ENCODE data around the gene LRRC2. TPM values are rescaled to one million over a fixed set of nuclear protein-coding genes. Genes with fewer than 3 reads are reported as not detected.
"Not testable (repeated sequence)": the region's sequence is repeated elsewhere in the genome, so short reads cannot be mapped to it uniquely, and the experiment has no call there.

LRRC2 gene
- total and polyA plus RNA-seq, 4 experiments from 2014 or later = 0.09 to 1.0 (median 0.50) TPM; not detected in 1

- no peaks in the 10 kb centered on the region for H3K4me1 Mint-ChIP-seq
Measured at GRCh38 chr3:46593979-46594378, 27.9 kb upstream of the LRRC2 start.

GRCh38 chr3:46593274-46593862 lies 27.3 kb upstream of the LRRC2 start:
- Histone ChIP-seq H3K9me3 (ENCODE audit: control insufficient read depth in 1 of 2, low read length in 2 of 2) (no peaks in the 10 kb centered on the region), H3K36me3 (ENCODE audit: insufficient read depth, low read length) (no peaks in the 10 kb centered on the region), H3K4me1 (ENCODE audit: insufficient read depth, low read length) (no peaks in the 10 kb centered on the region), H3K27me3 (ENCODE audit: insufficient read depth, low read length) (no peaks in the 10 kb centered on the region), H3K4me3 (ENCODE audit: low read length in 2 of 2) (no peak overlapping the region), H3K27ac (ENCODE audit: low read depth, low read length) (no peak overlapping the region)
- Mint-ChIP-seq H3K36me3 (no peaks in the 10 kb centered on the region), H3K9me3 (no peaks in the 10 kb centered on the region), H3K4me1 (no peaks in the 10 kb centered on the region), H3K27me3 (peaks cover 0 to 3% of the 10 kb centered on the region in 2 donors), H3K4me3 (no peak overlapping the region), H3K27ac (no peak overlapping the region)
- intact Hi-C loops (cut with micrococcal nuclease) = no loop called here
- no peak for DNase-seq
- CTCF ChIA-PET (ENCODE audit: partially characterized antibody) = interaction anchor here (1.2 kb wide), 1 partner anchor 37 kb away, joined by 3 read pairs; no protein-coding TSS in a partner anchor
- POLR2A ChIA-PET (ENCODE audit: partially characterized antibody) = no interaction called here

More at GRCh38 chr3:46593979-46594378, 27.9 kb upstream of the LRRC2 start:
- intact Hi-C loops (cut with micrococcal nuclease) = no loop called here
- no peak overlapping the region for H3K4me3 ChIP-seq (ENCODE audit: low read length in 2 of 2)
- no peak overlapping the region for H3K4me3 Mint-ChIP-seq
- H3K27me3 ChIP-seq (ENCODE audit: insufficient read depth, low read length) = no peaks in the 10 kb centered on the region
- peaks cover 0 to 3% of the 10 kb centered on the region in 2 donors for H3K27me3 Mint-ChIP-seq
- H3K27ac Mint-ChIP-seq = no peak overlapping the region
- no peak for DNase-seq
- CTCF ChIA-PET (ENCODE audit: partially characterized antibody) = interaction anchor here (1.2 kb wide), 1 partner anchor 36 kb away, joined by 3 read pairs; no protein-coding TSS in a partner anchor
- no peak overlapping the region for H3K27ac ChIP-seq (ENCODE audit: low read depth, low read length)
- no peaks in the 10 kb centered on the region for H3K36me3 ChIP-seq (ENCODE audit: insufficient read depth, low read length)
- no peaks in the 10 kb centered on the region for H3K4me1 ChIP-seq (ENCODE audit: insufficient read depth, low read length)
- H3K36me3 Mint-ChIP-seq = no peaks in the 10 kb centered on the region
- POLR2A ChIA-PET (ENCODE audit: partially characterized antibody) = no interaction called here
- H3K9me3 Mint-ChIP-seq = no peaks in the 10 kb centered on the region
- H3K9me3 ChIP-seq (ENCODE audit: control insufficient read depth in 1 of 2, low read length in 2 of 2) = no peaks in the 10 kb centered on the region

GRCh38 chr3:46587268-46587667 lies 21.2 kb upstream of the LRRC2 start:
- H3K4me1 ChIP-seq (ENCODE audit: insufficient read depth, low read length); H3K4me3 ChIP-seq (ENCODE audit: low read length in 2 of 2); H3K27me3 Mint-ChIP-seq; H3K27ac ChIP-seq (ENCODE audit: low read depth, low read length); H3K27ac Mint-ChIP-seq; H3K36me3 ChIP-seq (ENCODE audit: insufficient read depth, low read length); intact Hi-C loops (cut with micrococcal nuclease); H3K27me3 ChIP-seq (ENCODE audit: insufficient read depth, low read length); DNase-seq; H3K9me3 Mint-ChIP-seq; POLR2A ChIA-PET (ENCODE audit: partially characterized antibody); H3K9me3 ChIP-seq (ENCODE audit: control insufficient read depth in 1 of 2, low read length in 2 of 2); H3K4me3 Mint-ChIP-seq; H3K36me3 Mint-ChIP-seq: not testable (repeated sequence)
- H3K4me1 Mint-ChIP-seq = peaks cover 2 to 12% (median 5%) of the 10 kb centered on the region in 4 donors
- CTCF ChIA-PET (ENCODE audit: partially characterized antibody) = interaction anchor here (0.7 to 1.6 kb wide), 2 partner anchors 42 to 99 kb away, joined by 4 to 5 read pairs; no protein-coding TSS in a partner anchor

GRCh38 chr3:46586738-46587246 lies 20.7 kb upstream of the LRRC2 start:
- peaks cover 2 to 12% (median 5%) of the 10 kb centered on the region in 4 donors for H3K4me1 Mint-ChIP-seq
- Histone ChIP-seq H3K4me3 (ENCODE audit: low read length in 2 of 2) (no peak overlapping the region), H3K36me3 (ENCODE audit: insufficient read depth, low read length) (no peaks in the 10 kb centered on the region), H3K4me1 (ENCODE audit: insufficient read depth, low read length) (no peaks in the 10 kb centered on the region), H3K27ac (ENCODE audit: low read depth, low read length) (no peak overlapping the region), H3K9me3 (ENCODE audit: control insufficient read depth in 1 of 2, low read length in 2 of 2) (no peaks in the 10 kb centered on the region), H3K27me3 (ENCODE audit: insufficient read depth, low read length) (no peaks in the 10 kb centered on the region)
- no peak overlapping the region for H3K27ac Mint-ChIP-seq
- no peaks in the 10 kb centered on the region for H3K36me3 Mint-ChIP-seq
- no peak overlapping the region for H3K4me3 Mint-ChIP-seq
- peaks cover 0 to 2% of the 10 kb centered on the region in 2 donors for H3K27me3 Mint-ChIP-seq
- H3K9me3 Mint-ChIP-seq = no peaks in the 10 kb centered on the region
- intact Hi-C loops (cut with micrococcal nuclease) = no loop called here
- no peak for DNase-seq
- CTCF ChIA-PET (ENCODE audit: partially characterized antibody) = interaction anchor here (0.7 kb wide), 1 partner anchor 42 kb away, joined by 4 read pairs; no protein-coding TSS in a partner anchor
- POLR2A ChIA-PET (ENCODE audit: partially characterized antibody) = no interaction called here

- H3K4me3 ChIP-seq (ENCODE audit: low read length in 2 of 2) = no peak overlapping the region
- Mint-ChIP-seq H3K9me3 (no peaks in the 10 kb centered on the region), H3K4me1 (peaks cover 2 to 12% (median 5%) of the 10 kb centered on the region in 4 donors), H3K27me3 (peaks cover 0 to 3% of the 10 kb centered on the region in 2 donors), H3K27ac (no peak overlapping the region), H3K36me3 (no peaks in the 10 kb centered on the region), H3K4me3 (no peak overlapping the region)
- ChIA-PET CTCF (ENCODE audit: partially characterized antibody) (interaction anchor here (1.9 kb wide), 1 partner anchor 97 kb away, joined by 7 read pairs; no protein-coding TSS in a partner anchor), POLR2A (ENCODE audit: partially characterized antibody) (no interaction called here)
- H3K27ac ChIP-seq (ENCODE audit: low read depth, low read length) = no peak overlapping the region
- H3K4me1 ChIP-seq (ENCODE audit: insufficient read depth, low read length) = no peaks in the 10 kb centered on the region
- no peak for DNase-seq
- no peaks in the 10 kb centered on the region for H3K36me3 ChIP-seq (ENCODE audit: insufficient read depth, low read length)
- H3K9me3 ChIP-seq (ENCODE audit: control insufficient read depth in 1 of 2, low read length in 2 of 2) = no peaks in the 10 kb centered on the region
- H3K27me3 ChIP-seq (ENCODE audit: insufficient read depth, low read length) = no peaks in the 10 kb centered on the region
- intact Hi-C loops (cut with micrococcal nuclease) = no loop called here
Measured at GRCh38 chr3:46585799-46586693, 19.9 kb upstream of the LRRC2 start.

GRCh38 chr3:46584598-46585467 lies 18.7 kb upstream of the LRRC2 start:
- Mint-ChIP-seq H3K4me3 (no peak overlapping the region), H3K9me3 (no peaks in the 10 kb centered on the region), H3K27me3 (peaks cover 0 to 3% of the 10 kb centered on the region in 2 donors), H3K4me1 (peaks cover 2 to 12% (median 5%) of the 10 kb centered on the region in 4 donors), H3K36me3 (no peaks in the 10 kb centered on the region), H3K27ac (no peak overlapping the region)
- H3K9me3 ChIP-seq (ENCODE audit: control insufficient read depth in 1 of 2, low read length in 2 of 2) = no peaks in the 10 kb centered on the region
- DNase-seq = no peak
- H3K27me3 ChIP-seq (ENCODE audit: insufficient read depth, low read length) = no peaks in the 10 kb centered on the region
- ChIA-PET CTCF (ENCODE audit: partially characterized antibody) (interaction anchor here (0.7 to 1.9 kb wide), 2 partner anchors 24 to 96 kb away, joined by 3 to 7 read pairs; no protein-coding TSS in a partner anchor), POLR2A (ENCODE audit: partially characterized antibody) (no interaction called here)
- no peak overlapping the region for H3K27ac ChIP-seq (ENCODE audit: low read depth, low read length)
- no peaks in the 10 kb centered on the region for H3K36me3 ChIP-seq (ENCODE audit: insufficient read depth, low read length)
- no peaks in the 10 kb centered on the region for H3K4me1 ChIP-seq (ENCODE audit: insufficient read depth, low read length)
- intact Hi-C loops (cut with micrococcal nuclease) = no loop called here
- H3K4me3 ChIP-seq (ENCODE audit: low read length in 2 of 2) = no peak overlapping the region

Data from CD4-positive, alpha-beta memory T cell (primary cell).